Right lobe of liver (tissue), 6 donors: ENCODE data around the gene IFT43. TPM values are rescaled to one million over a fixed set of nuclear protein-coding genes. Genes with fewer than 3 reads are reported as not detected.

Experiments used
- ATAC-seq, 4 donors: fragments of 200-7000 bp; cut with Tn5 transposase; one replicate each; pipeline ENCODE4 v1.9.1; 2020; ENCODE audit warnings: mild to moderate bottlenecking in 4 of 4, moderate library complexity in 4 of 4
- DNase-seq, 3 donors: peaks; one replicate each; pipeline ENCODE4 v3.0.0-alpha.2; 2020
- H3K27ac ChIP-seq, 3 donors: fragments of 200-600 bp; one replicate each; pipeline ENCODE4 v1.8.0; 2022
- H3K27me3 ChIP-seq, 2 donors: fragments of 200-600 bp; one replicate each; pipeline ENCODE4 v1.8.0; 2022
- H3K36me3 ChIP-seq, 4 donors: fragments of 200-600 bp; sonication (generic) in 1 of 4; one replicate each; pipeline versions ENCODE4 v1.5.1 to v1.8.0; 2017 to 2022; ENCODE audit warnings: control low read depth in 1 of 4
- H3K4me1 ChIP-seq, 4 donors: fragments of 200-600 bp; sonication (generic) in 1 of 4; one replicate each; pipeline versions ENCODE4 v1.5.1 to v1.8.0; 2017 to 2022; ENCODE audit warnings: control low read depth in 1 of 4
- H3K4me3 ChIP-seq, 3 donors: fragments of 200-600 bp; one replicate each; pipeline ENCODE4 v1.8.0; 2022
- H3K9me3 ChIP-seq, 4 donors: fragments of 200-600 bp; sonication (generic) in 1 of 4; one replicate each; pipeline versions ENCODE4 v1.5.1 to v1.8.0; 2017 to 2022; ENCODE audit warnings: control low read depth in 1 of 4
- POLR2A ChIP-seq: fragments of 450-650 bp; IDR thresholded peaks from one replicate; pipeline ENCODE4 v1.6.1; 2017; ENCODE audit warnings: antibody characterized with exemption, mild to moderate bottlenecking
- WGBS: methylation state at CpG from one replicate; pipeline ENCODE4 v1.1.6; 2018; ENCODE audit warnings: low coverage, low lambda C conversion rate; ENCODE audit not compliant: insufficient coverage; ENCODE audit errors: missing lambda C conversion rate; 5-methylcytosine and 5-hydroxymethylcytosine counted together
- intact Hi-C, 2 donors: fragments of 100-400 bp; cut with DNase I; formaldehyde crosslinking; loops; one replicate each; pipeline versions ENCODE4 v1.11.2 to v1.14.1; 2022
- total RNA-seq, 6 experiments: library from RNA; depleted of rRNA in 2 of 6; stranded (reverse); fragments of >200 nt in 2 of 6; fragmentation: NEBNext Ultra II Directional in 3 of 6; extraction: Animal tissue kit (Norgen Biotek cat#: 25700) in 3 of 6; gene quantifications; one replicate each; pipeline versions ENCODE4 v1.1.0 to v1.2.4, GENCODE V29; 2016 to 2023
- TF ChIP-seq, protein P1 (sequence below), 4 donors: fragments of 200-600 bp in 3 of 4; fragments of 450-650 bp in 1 of 4; IDR thresholded peaks; one replicate each; pipeline versions ENCODE4 v1.5.1 to v1.8.0; 2016 to 2022; ENCODE audit warnings: antibody characterized with exemption in 4 of 4, mild to moderate bottlenecking in 2 of 4
- donor health status: DM: no; HTN: yes; CAD: no.
- donor health status: DM: no; HTN: no; CAD: no.
- donor health status: DM: no; HTN: no; CAD: no.
- donor health status: DM: no; HTN: yes; CAD: no.
- donor health status: DM: no; HTN: yes; CAD: no.

Gene IFT43
- total RNA-seq, 6 experiments from 2014 or later: 13.8 to 36.6 (median 20.7) TPM

DNA sequence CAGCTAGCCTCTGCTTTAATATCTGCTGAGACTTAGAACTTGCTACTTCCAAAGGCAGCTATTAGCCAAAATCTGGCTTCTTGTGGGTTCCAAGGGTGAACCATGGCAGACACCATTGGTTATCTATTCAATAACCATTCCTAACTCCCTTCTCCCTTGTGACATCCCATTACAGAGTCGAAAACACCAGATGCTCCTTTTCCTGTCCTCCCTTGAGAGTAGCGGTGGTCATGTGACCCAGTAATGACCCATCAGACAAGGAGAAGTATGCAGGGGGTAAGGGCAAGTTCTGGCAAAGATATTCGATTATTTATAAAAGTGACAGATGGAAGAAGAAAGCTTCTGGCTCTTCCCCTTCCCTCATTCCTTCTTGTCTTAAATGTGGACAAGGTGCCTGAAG is 23.9 kb upstream of the IFT43 start:
- ATAC-seq: no peak
- Histone ChIP-seq H3K36me3 (peaks cover 0 to 2% (median 0%) of the 10 kb centered on the region in 4 donors), H3K4me1 (no peaks in the 10 kb centered on the region), H3K4me3 (no peak overlapping the region), H3K27ac (no peak overlapping the region), H3K27me3 (no peaks in the 10 kb centered on the region), H3K9me3 (no peaks in the 10 kb centered on the region)
- WGBS: 69% methylated on average over 3 of the region's 3 CpGs
- intact Hi-C loops: no loop called here
- TF ChIP-seq, protein P1, sequence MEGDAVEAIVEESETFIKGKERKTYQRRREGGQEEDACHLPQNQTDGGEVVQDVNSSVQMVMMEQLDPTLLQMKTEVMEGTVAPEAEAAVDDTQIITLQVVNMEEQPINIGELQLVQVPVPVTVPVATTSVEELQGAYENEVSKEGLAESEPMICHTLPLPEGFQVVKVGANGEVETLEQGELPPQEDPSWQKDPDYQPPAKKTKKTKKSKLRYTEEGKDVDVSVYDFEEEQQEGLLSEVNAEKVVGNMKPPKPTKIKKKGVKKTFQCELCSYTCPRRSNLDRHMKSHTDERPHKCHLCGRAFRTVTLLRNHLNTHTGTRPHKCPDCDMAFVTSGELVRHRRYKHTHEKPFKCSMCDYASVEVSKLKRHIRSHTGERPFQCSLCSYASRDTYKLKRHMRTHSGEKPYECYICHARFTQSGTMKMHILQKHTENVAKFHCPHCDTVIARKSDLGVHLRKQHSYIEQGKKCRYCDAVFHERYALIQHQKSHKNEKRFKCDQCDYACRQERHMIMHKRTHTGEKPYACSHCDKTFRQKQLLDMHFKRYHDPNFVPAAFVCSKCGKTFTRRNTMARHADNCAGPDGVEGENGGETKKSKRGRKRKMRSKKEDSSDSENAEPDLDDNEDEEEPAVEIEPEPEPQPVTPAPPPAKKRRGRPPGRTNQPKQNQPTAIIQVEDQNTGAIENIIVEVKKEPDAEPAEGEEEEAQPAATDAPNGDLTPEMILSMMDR (IDR thresholded peaks at IDR 0.05): no peak
- no peak for TF ChIP-seq POLR2A
- no peak for DNase-seq

DNA sequence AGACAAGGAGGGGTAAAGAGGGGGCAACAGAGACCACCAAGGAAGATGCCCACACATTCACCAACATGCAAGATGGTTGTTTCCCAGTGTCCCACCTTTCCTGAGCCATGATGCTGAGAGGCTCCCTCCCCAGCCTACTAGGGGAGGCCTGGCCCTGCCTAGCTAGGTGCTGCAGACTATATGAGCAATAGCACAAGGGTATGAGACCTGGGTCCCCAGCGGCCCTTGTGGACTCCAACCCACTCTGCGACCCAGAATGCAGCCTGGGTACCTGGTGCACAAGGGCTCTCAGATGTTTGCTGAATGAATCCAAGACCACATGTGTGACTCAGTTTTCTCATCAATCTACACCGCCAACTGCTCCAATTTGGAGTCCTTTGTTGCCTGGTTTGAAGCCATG is 17.7 kb upstream of the IFT43 start:
- DNase-seq: no peak
- H3K9me3 ChIP-seq: no peaks in the 10 kb centered on the region
- no peaks in the 10 kb centered on the region for H3K4me1 ChIP-seq
- 100% methylated on average over 1 of the region's 3 CpGs for WGBS
- intact Hi-C loops: no loop called here
- H3K27ac ChIP-seq: no peak overlapping the region
- H3K4me3 ChIP-seq: no peak overlapping the region
- no peak for ATAC-seq
- no peak for TF ChIP-seq POLR2A
- TF ChIP-seq, protein P1 (IDR thresholded peaks at IDR 0.05): no peak
- H3K27me3 ChIP-seq: no peaks in the 10 kb centered on the region
- H3K36me3 ChIP-seq: peaks cover 0 to 6% (median 0%) of the 10 kb centered on the region in 4 donors

DNA sequence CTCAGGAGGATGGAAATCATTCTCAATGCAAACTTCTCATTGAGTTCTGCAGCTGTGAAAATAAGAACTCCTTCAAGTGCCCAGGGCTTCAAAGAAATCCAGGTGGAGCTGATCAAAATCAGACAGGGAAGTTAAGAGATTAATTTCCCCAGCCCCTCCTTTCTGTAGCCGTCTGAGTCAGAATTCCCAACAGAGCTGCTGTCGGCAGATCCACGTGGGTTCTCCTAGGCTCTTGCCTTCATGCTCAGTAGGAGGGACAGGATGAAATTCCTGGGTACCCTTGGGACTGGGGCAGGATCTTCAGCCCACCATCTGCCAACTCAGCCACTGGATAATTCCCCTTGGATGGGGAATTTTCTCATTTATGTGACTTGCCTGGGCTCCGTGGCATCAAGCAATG is 17.1 kb upstream of the IFT43 start:
- WGBS: 80% methylated on average over 3 of the region's 4 CpGs
- Histone ChIP-seq H3K4me3 (no peak overlapping the region), H3K27ac (no peak overlapping the region), H3K36me3 (peaks cover 0 to 6% (median 0%) of the 10 kb centered on the region in 4 donors), H3K27me3 (no peaks in the 10 kb centered on the region), H3K4me1 (no peaks in the 10 kb centered on the region), H3K9me3 (no peaks in the 10 kb centered on the region)
- no peak for TF ChIP-seq POLR2A
- TF ChIP-seq, protein P1 (IDR thresholded peaks at IDR 0.05): no peak
- intact Hi-C loops: no loop called here
- ATAC-seq (no peak), DNase-seq (no peak)

DNA sequence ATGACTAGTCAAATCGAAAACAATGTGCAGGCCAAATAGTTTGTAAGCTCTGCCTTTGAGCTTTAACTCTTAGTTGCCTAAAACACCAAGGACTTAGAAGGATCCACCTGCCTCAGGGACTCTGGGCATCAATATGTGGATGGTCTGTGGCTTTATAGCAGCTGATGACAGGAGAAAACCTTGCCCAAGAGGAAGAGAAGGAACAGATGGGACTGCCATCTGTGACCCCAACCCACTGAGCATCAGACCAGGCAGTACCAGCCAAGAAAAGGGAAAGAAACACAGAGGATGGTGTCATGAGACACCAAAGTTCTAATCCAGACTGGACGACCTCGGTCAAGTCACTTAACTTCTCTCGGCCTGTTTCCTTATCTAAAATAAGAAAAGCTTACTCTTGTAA is 16.4 kb upstream of the IFT43 start:
- H3K27me3 ChIP-seq: no peaks in the 10 kb centered on the region
- no peak for ATAC-seq
- H3K27ac ChIP-seq: no peak overlapping the region
- H3K4me3 ChIP-seq: no peak overlapping the region
- no peaks in the 10 kb centered on the region for H3K4me1 ChIP-seq
- no peak for TF ChIP-seq POLR2A
- TF ChIP-seq, protein P1 (IDR thresholded peaks at IDR 0.05): no peak
- H3K9me3 ChIP-seq: no peaks in the 10 kb centered on the region
- WGBS: 85% methylated on average over 4 of the region's 4 CpGs
- H3K36me3 ChIP-seq: peaks cover 0 to 6% (median 0%) of the 10 kb centered on the region in 4 donors
- no peak for DNase-seq
- intact Hi-C loops: no loop called here

DNA sequence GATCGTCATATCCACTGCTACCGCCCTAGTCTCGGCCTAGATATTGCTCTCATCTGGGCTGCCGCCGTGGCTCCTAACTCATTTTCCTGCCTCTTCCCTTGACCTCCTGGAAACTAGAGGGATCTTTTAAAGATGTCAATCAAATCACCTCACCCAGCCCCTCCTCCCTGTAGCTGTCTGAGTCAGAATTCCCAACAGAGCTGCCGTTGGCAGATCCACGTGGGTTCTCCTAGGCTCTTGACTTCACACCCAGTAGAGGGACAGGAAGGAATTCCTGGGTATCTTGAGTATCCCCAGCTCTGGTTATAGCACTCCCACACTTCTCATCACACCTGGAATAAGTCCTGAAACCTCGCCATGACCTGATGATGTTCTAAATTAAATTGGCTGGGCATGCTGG is 15.7 kb upstream of the IFT43 start:
- no peak for DNase-seq
- peaks cover 0 to 6% (median 0%) of the 10 kb centered on the region in 4 donors for H3K36me3 ChIP-seq
- 77% methylated on average over 8 of the region's 8 CpGs for WGBS

More for the DNA sequence above, 15.7 kb upstream of the IFT43 start:
- Histone ChIP-seq H3K27ac (no peak overlapping the region), H3K4me1 (no peaks in the 10 kb centered on the region), H3K4me3 (no peak overlapping the region), H3K9me3 (no peaks in the 10 kb centered on the region), H3K27me3 (no peaks in the 10 kb centered on the region)
- no peak for ATAC-seq
- no peak for TF ChIP-seq POLR2A
- TF ChIP-seq, protein P1 (IDR thresholded peaks at IDR 0.05): no peak
- intact Hi-C loops: loop anchor here in 1 of 2 donors (10.0 kb wide), 1 partner anchor 265 kb away; no protein-coding TSS in a partner anchor
